MCF 10A (cell line): Measurements from ENCODE around the gene PRSS36. TPM values are rescaled to one million over a fixed set of nuclear protein-coding genes. Genes with fewer than 3 reads are reported as not detected.
A peak's percentile ranks its signal among the peaks of the same experiment; 100 is the strongest.

Experiments
- BruUV-seq: library from RNA; stranded (reverse); fragments of 400-500 nt; replicated peaks from 2 replicates; lab custom pipeline; 2021; lab: Mats Ljungman, UMichigan
- CTCF ChIA-PET: fragments of 300-600 bp; sonication (Branson Sonifier 250); formaldehyde crosslinking; extraction: SDS; loops from one replicate; lab custom pipeline; 2021; ENCODE audit warnings: antibody characterized with exemption, inconsistent platforms; lab: Yijun Ruan, JAX
- POLR2A ChIA-PET: fragments of 300-600, 350-650 bp; sonication (Branson Sonifier 250); formaldehyde crosslinking; extraction: SDS; loops from one replicate; lab custom pipeline; 2020; ENCODE audit warnings: antibody characterized with exemption, inconsistent platforms; lab: Yijun Ruan, JAX
- DNase-seq: peaks from one replicate; pipeline ENCODE4 v3.0.0-alpha.2; 2018; ENCODE audit not compliant: unreplicated experiment
- H3K27ac Mint-ChIP-seq: one replicate; pipeline ENCODE4 v1.8.0; 2022; ENCODE audit warnings: mild to moderate bottlenecking, low read depth, mixed read lengths; ENCODE audit not compliant: unreplicated experiment
- H3K27me3 Mint-ChIP-seq: one replicate; pipeline ENCODE4 v1.8.0; 2022; ENCODE audit warnings: mixed read lengths; ENCODE audit not compliant: insufficient read depth, unreplicated experiment
- H3K36me3 Mint-ChIP-seq: one replicate; pipeline ENCODE4 v1.8.0; 2022; ENCODE audit warnings: mild to moderate bottlenecking, moderate library complexity, mixed read lengths; ENCODE audit not compliant: insufficient read depth, unreplicated experiment
- H3K4me1 Mint-ChIP-seq: one replicate; pipeline ENCODE4 v1.8.0; 2022; ENCODE audit warnings: mixed read lengths; ENCODE audit not compliant: insufficient read depth, unreplicated experiment
- H3K4me3 Mint-ChIP-seq: one replicate; pipeline ENCODE4 v1.8.0; 2022; ENCODE audit warnings: mild to moderate bottlenecking, moderate library complexity, mixed read lengths; ENCODE audit not compliant: unreplicated experiment
- H3K9me3 Mint-ChIP-seq: one replicate; pipeline ENCODE4 v1.8.0; 2022; ENCODE audit warnings: mixed read lengths; ENCODE audit not compliant: unreplicated experiment
- intact Hi-C: fragments of 100-400 bp; cut with micrococcal nuclease; formaldehyde crosslinking; loops from 2 replicates; pipeline ENCODE4 v1.14.1; 2022
- total RNA-seq: library from RNA; stranded (reverse); gene quantifications from 2 replicates; pipeline ENCODE4 v1.2.3, GENCODE V29; 2022
- TF ChIP-seq, protein P1 (sequence below): fragments of 200-600 bp; IDR thresholded peaks from one replicate; pipeline ENCODE4 v1.8.0; 2022; ENCODE audit warnings: antibody characterized with exemption, mild to moderate bottlenecking; ENCODE audit not compliant: unreplicated experiment

Gene PRSS36
- total RNA-seq, 1 experiment from 2014 or later, result 1.0 TPM

DNA sequence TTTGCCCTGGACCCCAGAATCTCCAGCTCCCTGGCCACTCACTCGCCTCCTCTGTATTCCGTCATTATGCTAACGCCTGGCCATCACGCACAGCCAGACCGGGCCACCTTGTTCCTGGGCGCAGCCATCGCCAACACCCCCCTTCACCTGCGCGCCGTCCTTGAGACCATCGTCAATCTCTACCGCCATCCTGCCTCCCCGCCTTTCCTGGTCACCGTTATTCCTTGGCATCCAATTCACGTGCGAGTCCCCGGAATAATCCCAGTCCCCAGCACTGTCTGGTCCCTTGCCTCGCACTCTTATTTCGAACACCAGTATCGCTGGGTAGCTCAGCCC is 55.8 kb downstream of the PRSS36 start:
- ChIA-PET POLR2A (interaction anchor here (0.5 to 6.5 kb wide), 15 partner anchors 20 to 364 kb away, joined by 3 to 78 read pairs (median 3); partner anchors contain the start of genes FUS, KAT8, PRSS8 and STX4), CTCF (interaction anchor here (0.7 to 5.2 kb wide), 4 partner anchors 11 to 365 kb away, joined by 3 to 27 read pairs (median 4); partner anchors contain the start of genes ARMC5 and HSD3B7)
- Mint-ChIP-seq H3K4me3 (peak overlapping the region; percentile 85), H3K27me3 (no peaks in the 10 kb centered on the region), H3K36me3 (peaks cover 22% of the 10 kb centered on the region), H3K9me3 (no peaks in the 10 kb centered on the region), H3K4me1 (peaks cover 12% of the 10 kb centered on the region), H3K27ac (peak overlapping the region; percentile 77)
- TF ChIP-seq, protein P1, sequence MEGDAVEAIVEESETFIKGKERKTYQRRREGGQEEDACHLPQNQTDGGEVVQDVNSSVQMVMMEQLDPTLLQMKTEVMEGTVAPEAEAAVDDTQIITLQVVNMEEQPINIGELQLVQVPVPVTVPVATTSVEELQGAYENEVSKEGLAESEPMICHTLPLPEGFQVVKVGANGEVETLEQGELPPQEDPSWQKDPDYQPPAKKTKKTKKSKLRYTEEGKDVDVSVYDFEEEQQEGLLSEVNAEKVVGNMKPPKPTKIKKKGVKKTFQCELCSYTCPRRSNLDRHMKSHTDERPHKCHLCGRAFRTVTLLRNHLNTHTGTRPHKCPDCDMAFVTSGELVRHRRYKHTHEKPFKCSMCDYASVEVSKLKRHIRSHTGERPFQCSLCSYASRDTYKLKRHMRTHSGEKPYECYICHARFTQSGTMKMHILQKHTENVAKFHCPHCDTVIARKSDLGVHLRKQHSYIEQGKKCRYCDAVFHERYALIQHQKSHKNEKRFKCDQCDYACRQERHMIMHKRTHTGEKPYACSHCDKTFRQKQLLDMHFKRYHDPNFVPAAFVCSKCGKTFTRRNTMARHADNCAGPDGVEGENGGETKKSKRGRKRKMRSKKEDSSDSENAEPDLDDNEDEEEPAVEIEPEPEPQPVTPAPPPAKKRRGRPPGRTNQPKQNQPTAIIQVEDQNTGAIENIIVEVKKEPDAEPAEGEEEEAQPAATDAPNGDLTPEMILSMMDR, result no peak
- DNase-seq, result no peak
- intact Hi-C loops, result loop anchor here (2.0 kb wide), 1 partner anchor 19 kb away; the partner anchor contains the start of genes ZNF646 and ZNF668
- TSS peak; percentile 21 for BruUV-seq

DNA sequence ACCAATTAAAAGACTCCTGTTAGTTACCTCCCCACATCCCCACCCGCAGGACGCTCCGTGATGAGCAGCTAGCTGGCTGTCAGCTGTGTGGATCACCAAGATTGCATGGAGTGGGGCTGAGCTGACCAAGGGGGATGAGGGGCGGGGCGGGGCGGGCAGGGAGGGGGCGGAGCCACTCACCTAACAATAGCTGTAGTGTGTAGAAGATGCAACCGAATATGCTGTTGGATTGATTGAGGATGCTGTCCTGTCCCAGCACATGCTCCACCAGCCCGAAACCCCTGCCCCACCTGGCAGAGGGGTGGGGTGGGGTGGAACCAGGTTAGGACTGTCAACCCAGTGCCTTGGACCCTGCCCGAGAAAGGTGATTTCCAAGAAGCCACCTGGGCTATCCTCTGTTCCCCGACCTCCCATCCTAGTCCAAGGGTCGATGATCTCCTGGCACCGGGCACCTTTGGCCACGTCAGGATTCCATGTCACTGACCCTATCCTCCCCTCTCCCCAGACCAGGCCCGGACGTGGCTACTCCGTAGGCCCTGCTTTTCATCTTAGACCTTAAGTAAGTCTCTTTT is 56.6 kb downstream of the PRSS36 start:
- peak; percentile 50 for DNase-seq
- ChIA-PET CTCF (interaction anchor here (0.6 to 5.2 kb wide), 8 partner anchors 42 to 364 kb away, joined by 3 to 27 read pairs (median 4); partner anchors contain the start of genes HSD3B7 and ZNF843), POLR2A (interaction anchor here (0.5 to 6.5 kb wide), 13 partner anchors 16 to 367 kb away, joined by 3 to 78 read pairs (median 5); partner anchors contain the start of genes FUS, KAT8, PRSS8 and ZNF646)
- Mint-ChIP-seq H3K4me3 (peak overlapping the region; percentile 85), H3K27me3 (no peaks in the 10 kb centered on the region), H3K27ac (peak overlapping the region; percentile 1), H3K36me3 (peaks cover 22% of the 10 kb centered on the region), H3K9me3 (no peaks in the 10 kb centered on the region), H3K4me1 (peaks cover 12% of the 10 kb centered on the region)
- no TSS peak for BruUV-seq
- TF ChIP-seq, protein P1, result no peak
- intact Hi-C loops, result no loop called here

DNA sequence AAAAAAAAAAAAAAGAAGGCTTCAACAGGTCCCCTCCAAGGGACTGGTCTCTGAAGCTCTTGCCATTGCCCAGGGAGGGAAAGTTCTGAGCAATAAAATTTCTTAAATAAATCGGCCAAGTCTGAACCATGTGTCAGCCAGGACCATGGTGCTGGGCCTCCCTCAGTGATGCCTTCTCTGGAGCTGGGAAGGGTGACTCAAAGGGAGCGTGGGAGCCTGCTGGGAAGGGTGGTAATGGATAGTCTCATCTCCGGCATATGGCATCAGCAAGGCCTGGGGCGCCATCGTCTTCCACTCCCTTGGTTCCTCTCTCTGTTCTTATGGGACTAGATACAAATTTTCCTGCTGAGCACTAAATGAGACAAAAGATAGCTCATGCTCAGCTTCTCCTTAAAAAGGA is 57.5 kb downstream of the PRSS36 start:
- ChIA-PET POLR2A (interaction anchor here (0.7 to 6.5 kb wide), 4 partner anchors 18 to 368 kb away, joined by 3 to 78 read pairs (median 24); partner anchors contain the start of genes KAT8, ZNF646 and ZNF668), CTCF (interaction anchor here (0.6 to 5.2 kb wide), 16 partner anchors 42 to 781 kb away, joined by 3 to 27 read pairs (median 3); partner anchors contain the start of genes HSD3B7, ZNF267 and ZNF843)
- Mint-ChIP-seq H3K4me3 (peak overlapping the region; percentile 85), H3K36me3 (peaks cover 22% of the 10 kb centered on the region), H3K27me3 (no peaks in the 10 kb centered on the region), H3K27ac (no peak overlapping the region), H3K4me1 (peaks cover 12% of the 10 kb centered on the region), H3K9me3 (no peaks in the 10 kb centered on the region)
- intact Hi-C loops, result no loop called here
- TF ChIP-seq, protein P1, result no peak
- no TSS peak for BruUV-seq
- DNase-seq, result no peak

DNA sequence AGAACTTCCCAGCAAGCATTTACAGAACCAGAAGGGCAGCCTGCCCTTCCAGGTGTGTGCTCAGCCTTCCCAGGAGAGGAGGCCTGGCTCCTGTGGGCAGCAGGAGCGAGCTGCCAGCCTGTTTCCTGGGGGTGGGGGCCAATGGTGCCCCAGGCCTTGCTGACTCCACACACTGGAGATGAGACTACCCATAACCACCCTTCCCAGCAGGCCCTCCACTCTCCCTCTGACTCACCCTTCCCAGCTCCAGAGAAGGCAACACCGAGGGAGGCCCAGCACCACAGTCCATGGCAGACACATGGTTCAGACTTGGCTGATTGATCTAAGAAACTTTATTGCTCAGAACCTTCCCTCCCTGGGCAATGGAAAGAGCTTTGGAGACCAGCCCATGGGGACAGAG is 59.3 kb downstream of the PRSS36 start:
- H3K36me3 Mint-ChIP-seq, result peaks cover 18% of the 10 kb centered on the region
- H3K27ac Mint-ChIP-seq, result no peak overlapping the region
- intact Hi-C loops, result no loop called here
- no peaks in the 10 kb centered on the region for H3K27me3 Mint-ChIP-seq
- DNase-seq, result no peak
- H3K4me3 Mint-ChIP-seq, result no peak overlapping the region
- TF ChIP-seq, protein P1, result no peak
- POLR2A ChIA-PET, result interaction anchor here (1.3 to 6.5 kb wide), 3 partner anchors 9 to 27 kb away, joined by 3 to 78 read pairs (median 5); partner anchors contain the start of genes KAT8, ZNF646 and ZNF668
- H3K9me3 Mint-ChIP-seq, result no peaks in the 10 kb centered on the region
- no TSS peak for BruUV-seq
- CTCF ChIA-PET, result no interaction called here
- peaks cover 7% of the 10 kb centered on the region for H3K4me1 Mint-ChIP-seq
